Limb (tissue), 2 donors: ENCODE results near the gene TMEM33.

Experiments
- DNase-seq, 2 donors: peaks; one replicate each; pipeline ENCODE4 v3.0.0-alpha.2; 2016; ENCODE audit errors: extremely low spot score in 2 of 2

TMEM33 gene

DNA sequence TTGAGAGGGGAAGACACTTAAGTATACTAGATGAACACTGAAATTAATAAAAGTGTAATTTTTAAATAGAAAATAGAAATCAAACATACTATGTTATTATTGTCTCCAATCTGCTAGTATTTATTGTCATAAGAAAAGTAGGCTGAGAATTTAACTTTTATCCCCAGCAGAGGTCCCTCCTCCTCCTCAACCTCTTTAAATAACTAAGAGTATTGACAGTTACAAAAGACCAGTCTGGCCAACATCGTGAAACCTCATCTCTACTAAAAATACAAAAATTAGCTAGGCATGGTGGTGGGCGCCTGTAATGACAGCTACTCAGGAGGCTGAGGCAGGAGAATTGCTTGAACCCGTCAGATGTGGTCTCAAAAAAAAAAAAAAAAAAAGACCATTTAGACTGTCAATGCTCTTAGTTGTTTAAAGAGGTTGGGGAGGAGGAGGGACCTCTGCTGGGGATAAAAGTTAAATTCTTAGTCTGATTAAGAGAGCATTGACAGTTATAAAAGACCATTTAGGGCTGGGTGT lies 59.3 kb downstream of the TMEM33 start:
- no peak for DNase-seq

- DNase-seq, result no peak
Observed at GRCh38 chr4:41998019-41998418, 62.8 kb downstream of the TMEM33 start.

DNA sequence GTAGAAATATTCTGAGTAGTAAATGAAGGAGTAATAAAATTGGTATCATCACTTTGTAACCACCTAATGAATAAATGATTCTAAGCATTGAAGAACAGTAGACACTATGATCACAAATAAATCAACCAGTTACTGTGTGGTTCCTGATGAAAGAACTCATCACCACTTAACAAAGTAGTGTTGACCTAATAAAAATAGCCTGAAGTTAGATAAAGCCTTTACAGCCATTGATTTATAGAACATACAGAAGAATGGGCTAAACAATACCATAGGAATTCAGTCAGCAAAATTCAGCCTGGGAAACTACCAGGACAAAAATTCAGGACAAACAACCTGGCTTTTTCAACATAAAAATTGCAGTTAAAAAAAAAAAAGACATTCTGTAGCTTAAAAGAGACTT lies 64.1 kb downstream of the TMEM33 start:
- no peak for DNase-seq

DNA sequence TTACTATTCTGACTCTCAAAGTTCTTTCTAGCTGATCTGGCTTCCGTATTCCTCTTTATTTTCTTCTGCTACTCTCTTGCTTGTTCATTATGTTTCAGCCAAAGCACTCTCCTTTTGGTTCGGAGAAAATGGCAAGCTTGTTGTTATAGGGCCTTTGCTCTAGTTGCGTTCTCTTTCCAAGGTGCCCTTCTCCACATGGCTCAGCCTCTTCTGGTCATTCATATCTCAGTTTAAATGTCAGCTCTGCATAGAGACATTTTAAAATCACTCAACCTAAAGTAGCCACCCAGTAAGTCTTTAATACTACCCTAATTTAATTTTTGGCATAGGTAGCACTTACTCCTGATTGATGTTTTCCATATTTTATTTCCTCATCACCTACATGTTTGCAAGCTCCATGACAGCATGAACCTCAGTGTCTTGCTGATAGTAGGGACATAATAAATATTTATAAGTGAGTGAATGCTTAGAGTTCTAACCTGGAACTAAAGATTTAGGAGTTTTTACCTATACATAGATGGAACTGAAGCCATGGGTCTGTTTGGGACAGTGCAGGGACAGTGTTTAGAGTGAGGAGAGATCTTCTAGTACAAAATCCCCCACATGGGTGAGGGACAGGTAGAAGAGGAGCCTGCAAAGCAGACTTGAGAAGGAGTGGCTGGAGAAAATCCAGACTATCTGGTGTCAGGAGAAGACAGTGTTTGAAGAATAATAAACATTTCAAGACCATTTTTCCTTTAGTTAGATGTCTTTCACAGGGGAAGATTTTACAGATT lies 73.0 kb downstream of the TMEM33 start:
- no peak for DNase-seq
